Activated naive CD4-positive, alpha-beta T cell treated with anti-CD3 and anti-CD28 coated beads, Interleukin-2, amount 50 U/mL, for 72 hours (primary cell): ENCODE measurements around the gene KRTAP5-11. TPM values are rescaled to one million over a fixed set of nuclear protein-coding genes. Genes with fewer than 3 reads are reported as not detected.
"Not testable (repeated sequence)": the region's sequence is repeated elsewhere in the genome, so short reads cannot be mapped to it uniquely, and the experiment has no call there.

Source experiments
- ATAC-seq, 2 donors: fragments of 150-1000 bp; cut with Tn5 transposase; 2 replicates each; pipeline ENCODE4 v1.10.0; 2021; ENCODE audit warnings: mild to moderate bottlenecking in 2 of 2, moderate library complexity in 2 of 2
- DNase-seq, 2 donors: peaks; one replicate each; pipeline ENCODE4 v3.0.0; 2021 to 2022; ENCODE audit warnings: low spot score in 2 of 2
- H3K27ac Mint-ChIP-seq, 2 donors: one replicate each; pipeline ENCODE4 v1.8.0; 2022; ENCODE audit warnings: mild to moderate bottlenecking in 2 of 2, mixed read lengths in 2 of 2
- H3K36me3 Mint-ChIP-seq, 2 donors: one replicate each; pipeline ENCODE4 v1.8.0; 2022; ENCODE audit warnings: mixed read lengths in 2 of 2
- H3K9me3 Mint-ChIP-seq, 2 donors: one replicate each; pipeline ENCODE4 v1.8.0; 2022; ENCODE audit warnings: mixed read lengths in 2 of 2
- total RNA-seq, 2 donors: library from RNA; stranded (reverse); gene quantifications; one replicate each; pipeline ENCODE4 v1.2.3, GENCODE V29; 2022

The KRTAP5-11 gene
- total RNA-seq, 2 donors from 2014 or later = not detected

GRCh38 chr11:71543866-71544265, 38.8 kb downstream of the KRTAP5-11 start:
- ATAC-seq (peak in 1 of 2 donors; percentile 20), DNase-seq (no peak)
- Mint-ChIP-seq H3K27ac (peak overlapping the region in 1 of 2 donors; percentile 32), H3K9me3 (peaks cover 11 to 16% of the 10 kb centered on the region in 2 donors), H3K36me3 (peaks cover 11 to 20% of the 10 kb centered on the region in 2 donors)

- ATAC-seq (peak; percentile 28 to 82), DNase-seq (peak in 1 of 2 donors; percentile 63)
- Mint-ChIP-seq H3K9me3 (peaks cover 11 to 16% of the 10 kb centered on the region in 2 donors), H3K36me3 (peaks cover 11 to 20% of the 10 kb centered on the region in 2 donors), H3K27ac (peak overlapping the region; percentile 31 to 58)
Measured at GRCh38 chr11:71542879-71543777, 39.5 kb downstream of the KRTAP5-11 start.

DNA sequence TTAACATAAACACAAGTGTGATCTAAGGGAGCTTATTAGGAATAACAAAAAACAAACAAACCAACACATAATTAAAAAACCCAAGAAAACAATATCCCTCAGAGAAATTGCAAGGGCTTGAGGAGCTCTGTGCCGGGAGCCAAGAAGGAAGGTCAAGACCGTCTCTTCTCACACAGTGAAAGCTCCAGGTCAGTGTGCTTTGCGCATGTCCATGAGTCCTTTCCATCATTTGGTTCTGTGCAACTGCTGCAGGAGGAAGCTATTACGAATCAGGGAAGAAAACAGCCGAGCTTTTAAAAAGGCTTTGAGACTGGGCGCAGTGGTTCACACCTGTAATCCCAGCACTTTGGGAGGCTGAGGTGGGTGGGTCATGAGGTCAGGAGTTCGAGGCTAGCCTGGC, 40.3 kb downstream of the KRTAP5-11 start:
- peak overlapping the region in 1 of 2 donors; percentile 58 for H3K27ac Mint-ChIP-seq
- ATAC-seq = no peak

DNA sequence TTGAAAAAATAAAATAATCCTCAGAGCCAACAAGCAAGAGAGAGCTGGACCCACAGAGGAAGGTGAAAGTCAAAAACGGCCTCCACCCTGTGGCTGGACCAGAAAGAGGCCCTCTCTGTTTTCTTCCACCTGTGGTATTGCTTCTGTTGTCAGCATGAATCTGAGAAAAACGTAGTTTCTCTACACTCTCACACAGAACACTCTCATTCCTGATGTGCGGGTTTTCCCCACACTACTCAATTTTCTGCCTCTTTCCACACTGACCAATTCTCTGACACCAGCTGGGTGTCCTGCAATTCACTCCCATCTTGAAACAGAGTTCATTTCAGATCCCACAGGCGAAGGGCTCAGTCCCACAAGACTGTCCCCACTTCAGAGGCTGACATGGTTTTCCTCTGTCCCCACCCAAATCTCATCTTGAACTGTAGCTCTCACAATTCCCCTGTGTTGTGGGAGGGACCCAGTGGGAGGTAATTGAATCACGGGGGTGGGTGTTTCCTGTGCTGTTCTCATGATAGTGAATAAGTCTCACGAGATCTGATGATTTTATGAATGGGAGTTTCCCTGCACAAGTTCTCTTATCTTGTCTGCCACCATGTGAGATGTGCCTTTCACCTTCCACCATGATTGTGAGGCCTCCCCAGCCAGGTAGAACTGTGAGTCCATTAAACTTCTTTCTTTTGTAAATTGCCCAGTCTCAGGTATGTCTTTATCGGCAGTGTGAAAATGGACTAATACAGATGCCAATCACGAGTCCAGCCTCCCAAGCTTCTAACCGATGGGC, 42.0 kb downstream of the KRTAP5-11 start:
- not testable (repeated sequence) for DNase-seq
- peak; percentile 50 to 56 for ATAC-seq
- peaks cover 11 to 16% of the 10 kb centered on the region in 2 donors for H3K9me3 Mint-ChIP-seq
- peak overlapping the region in 1 of 2 donors; percentile 26 for H3K27ac Mint-ChIP-seq
- peaks cover 15 to 20% of the 10 kb centered on the region in 2 donors for H3K36me3 Mint-ChIP-seq

More for the DNA sequence above, 40.3 kb downstream of the KRTAP5-11 start:
- DNase-seq = no peak
- peaks cover 11 to 16% of the 10 kb centered on the region in 2 donors for H3K9me3 Mint-ChIP-seq
- peaks cover 11 to 20% of the 10 kb centered on the region in 2 donors for H3K36me3 Mint-ChIP-seq

DNA sequence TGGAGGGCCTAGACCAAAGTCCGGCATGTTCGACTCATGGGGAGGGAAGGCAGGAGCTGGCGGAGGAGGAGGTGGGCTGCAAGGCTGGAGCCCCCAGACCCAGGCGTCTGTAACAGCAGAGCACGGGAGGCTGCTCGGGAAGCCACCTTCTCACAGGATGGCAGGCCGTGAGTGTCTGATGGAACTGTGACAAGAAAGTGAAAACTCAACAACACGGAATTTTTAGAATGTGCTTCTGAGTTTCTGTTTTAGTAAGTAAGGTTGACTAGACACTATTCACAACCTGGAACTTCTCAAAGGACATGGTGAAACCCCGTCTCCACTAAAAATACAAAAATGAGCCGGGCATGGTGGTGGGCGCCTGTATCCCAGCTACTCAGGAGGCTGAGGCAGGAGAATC, 42.7 kb downstream of the KRTAP5-11 start:
- not testable (repeated sequence) for DNase-seq, H3K27ac Mint-ChIP-seq, ATAC-seq
- Mint-ChIP-seq H3K36me3 (peaks cover 15 to 20% of the 10 kb centered on the region in 2 donors), H3K9me3 (peaks cover 11 to 16% of the 10 kb centered on the region in 2 donors)

DNA sequence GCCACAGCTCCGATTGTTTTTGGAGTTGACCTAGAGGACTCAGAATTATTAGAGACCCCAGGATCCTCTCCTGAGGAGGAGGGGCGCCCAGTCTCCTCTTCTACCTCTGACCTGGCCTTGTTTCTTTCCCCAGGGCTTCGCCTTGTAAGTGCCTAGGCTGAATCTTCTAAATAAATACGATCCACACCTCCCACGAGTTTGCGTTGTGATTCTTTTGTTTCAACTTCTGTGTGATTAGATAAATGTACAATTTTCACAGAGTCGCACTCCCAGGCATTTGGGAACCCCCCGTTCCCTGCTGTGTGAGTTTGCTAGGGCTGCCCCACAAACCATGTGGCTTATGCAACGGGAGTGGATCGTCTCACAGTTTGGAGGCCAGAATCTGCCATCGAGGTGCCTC, 43.7 kb downstream of the KRTAP5-11 start:
- ATAC-seq = no peak
- Mint-ChIP-seq H3K27ac (no peak overlapping the region), H3K36me3 (peaks cover 15 to 20% of the 10 kb centered on the region in 2 donors), H3K9me3 (peaks cover 11 to 16% of the 10 kb centered on the region in 2 donors)
- DNase-seq = no peak

DNA sequence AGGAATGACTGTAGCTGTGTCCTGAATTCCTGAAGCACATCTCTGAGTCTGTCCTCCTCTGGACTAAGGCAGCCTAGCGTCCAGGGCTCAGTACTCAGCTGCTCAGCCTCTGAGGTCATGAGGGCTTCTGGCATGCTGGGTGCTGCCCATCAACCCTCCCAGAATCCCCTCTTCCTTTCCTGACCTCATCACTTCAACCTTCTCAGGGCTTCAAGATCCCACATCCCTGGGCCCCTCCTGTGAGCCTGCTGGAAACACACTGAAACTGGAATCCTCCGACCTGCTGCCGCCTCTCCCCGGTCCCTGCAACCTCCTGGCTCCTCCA, 44.0 kb downstream of the KRTAP5-11 start:
- H3K27ac Mint-ChIP-seq = no peak overlapping the region
- DNase-seq (no peak), ATAC-seq (no peak)
- H3K9me3 Mint-ChIP-seq = peaks cover 11 to 16% of the 10 kb centered on the region in 2 donors
- peaks cover 15 to 20% of the 10 kb centered on the region in 2 donors for H3K36me3 Mint-ChIP-seq

GRCh38 chr11:71537977-71538665, 44.6 kb downstream of the KRTAP5-11 start, which contains the start of gene KRTAP5-8:
TSS of gene KRTAP5-8 (plus strand) at chr11:71538025. CDS start at chr11:71538056, 31 bp downstream.
- not testable (repeated sequence) for ATAC-seq, DNase-seq
- Mint-ChIP-seq H3K9me3 (peaks cover 11 to 16% of the 10 kb centered on the region in 2 donors), H3K36me3 (peaks cover 15 to 17% of the 10 kb centered on the region in 2 donors), H3K27ac (peak within 1 kb of the TSS in 1 of 2 donors; percentile 53)

DNA sequence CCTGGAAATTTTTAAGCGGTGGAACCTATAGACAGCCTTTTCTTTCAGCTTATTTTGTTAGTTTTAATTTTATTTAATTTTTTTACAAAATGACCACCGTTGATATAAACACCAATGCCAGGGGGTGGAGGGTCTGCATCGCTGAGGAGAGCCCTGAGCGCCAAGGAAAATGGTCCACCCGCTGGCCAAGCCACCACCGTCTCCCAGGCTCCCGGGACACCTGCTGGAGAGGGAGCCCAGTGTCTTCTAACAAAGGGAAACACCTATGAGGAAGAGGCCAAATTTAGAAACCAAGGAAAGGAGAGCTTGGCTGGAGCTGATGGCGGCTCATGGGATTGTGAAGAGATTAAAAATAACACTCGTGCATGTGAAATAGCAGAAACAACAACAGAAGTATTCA, 45.1 kb downstream of the KRTAP5-11 start:
- DNase-seq = no peak
- no peak for ATAC-seq
- H3K9me3 Mint-ChIP-seq = peaks cover 11 to 16% of the 10 kb centered on the region in 2 donors
- no peak overlapping the region for H3K27ac Mint-ChIP-seq
- peaks cover 13 to 15% of the 10 kb centered on the region in 2 donors for H3K36me3 Mint-ChIP-seq

DNA sequence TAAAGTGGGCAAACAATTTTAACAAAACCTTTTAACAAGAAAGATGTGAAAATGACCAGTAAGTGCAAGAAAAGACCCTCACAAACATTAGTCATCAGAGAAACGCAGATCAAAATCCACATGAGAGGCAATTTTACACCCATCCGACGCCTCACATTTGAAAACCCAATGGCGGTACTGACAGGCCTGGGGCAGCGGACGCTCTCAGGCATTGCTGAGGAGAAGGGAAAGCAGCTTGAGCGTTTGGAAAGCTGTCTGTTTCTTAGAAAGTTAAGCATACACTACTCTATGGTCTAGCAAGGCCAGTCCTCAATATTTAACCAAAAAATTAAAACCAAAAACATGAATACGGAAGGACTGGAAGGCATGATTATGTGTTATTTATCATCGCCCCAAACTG, 46.9 kb downstream of the KRTAP5-11 start:
- no peak for DNase-seq
- Mint-ChIP-seq H3K9me3 (peaks cover 4% of the 10 kb centered on the region in 2 donors), H3K36me3 (peaks cover 4 to 8% of the 10 kb centered on the region in 2 donors), H3K27ac (no peak overlapping the region)
- ATAC-seq = no peak

- not testable (repeated sequence) for H3K9me3 Mint-ChIP-seq, H3K27ac Mint-ChIP-seq, DNase-seq, H3K36me3 Mint-ChIP-seq, ATAC-seq
Measured at GRCh38 chr11:71534711-71535608, 47.7 kb downstream of the KRTAP5-11 start.

- ATAC-seq (no peak), DNase-seq (no peak)
Measured at GRCh38 chr11:71532036-71532610, 50.6 kb downstream of the KRTAP5-11 start.

More at GRCh38 chr11:71532036-71532610, 50.6 kb downstream of the KRTAP5-11 start:
- Mint-ChIP-seq H3K36me3 (peaks cover 0 to 4% of the 10 kb centered on the region in 2 donors), H3K27ac (no peak overlapping the region), H3K9me3 (no peaks in the 10 kb centered on the region)
